ENCODE data around the gene ZRANB3. TPM values are rescaled to one million over a fixed set of nuclear protein-coding genes. Genes with fewer than 3 reads are reported as not detected.

The ZRANB3 gene
- total RNA-seq, 1 donor from 2014 or later: 8.9 TPM

DNA sequence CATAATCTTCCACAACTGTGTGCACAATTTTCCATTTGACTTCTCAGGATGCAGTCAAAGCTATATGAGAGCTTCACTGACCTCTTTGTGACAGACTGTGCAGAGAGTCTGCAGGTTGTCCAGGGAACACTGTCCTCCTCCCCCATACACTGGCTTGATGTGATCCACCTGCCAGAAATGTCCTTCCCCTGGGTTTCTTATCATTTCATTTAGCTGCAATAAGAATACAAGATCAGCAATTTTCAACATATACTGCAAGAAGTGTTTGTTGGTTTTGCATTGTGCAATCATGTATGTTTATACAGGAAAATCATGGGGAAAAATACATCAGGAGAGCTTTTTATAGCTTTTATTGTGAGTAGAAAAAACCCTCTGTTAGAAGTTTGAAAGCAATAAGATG is 328.3 kb downstream of the ZRANB3 start:
- no peaks in the 10 kb centered on the region for H3K4me1 Mint-ChIP-seq (ENCODE audit: low read depth, unreplicated experiment)
- Histone ChIP-seq H4K20me1 (ENCODE audit: insufficient read depth, low read length) (no peaks in the 10 kb centered on the region), H3K9me3 (ENCODE audit: insufficient read depth, low read depth, low read length) (no peaks in the 10 kb centered on the region), H2AFZ (ENCODE audit: low read depth, low read length) (no peak overlapping the region), H3K4me2 (ENCODE audit: low read length) (no peak overlapping the region), H3K27me3 (ENCODE audit: insufficient read depth, low read length) (no peaks in the 10 kb centered on the region), H3K36me3 (ENCODE audit: insufficient read depth, low read length) (no peaks in the 10 kb centered on the region), H3K79me2 (ENCODE audit: insufficient read depth, low read length) (no peaks in the 10 kb centered on the region), H3K27ac (ENCODE audit: low read depth, low read length) (no peak overlapping the region), H3K9ac (ENCODE audit: low read length) (no peak overlapping the region), H3K4me3 (ENCODE audit: insufficient read depth, low read depth, low read length) (no peak overlapping the region), H3K4me1 (ENCODE audit: insufficient read depth, low read length) (no peaks in the 10 kb centered on the region)
- no peak overlapping the region for H3K4me3 Mint-ChIP-seq (ENCODE audit: unreplicated experiment)
- H3K9me3 Mint-ChIP-seq (ENCODE audit: unreplicated experiment): no peaks in the 10 kb centered on the region
- DNase-seq (ENCODE audit: low read depth) (no peak), FAIRE-seq (no peak)
- peaks cover 2% of the 10 kb centered on the region for H3K36me3 Mint-ChIP-seq (ENCODE audit: low read depth, unreplicated experiment)
- no peak overlapping the region for H3K27ac Mint-ChIP-seq (ENCODE audit: unreplicated experiment)
- H3K27me3 Mint-ChIP-seq (ENCODE audit: low read depth, unreplicated experiment): no peaks in the 10 kb centered on the region
- TF ChIP-seq, protein P1, sequence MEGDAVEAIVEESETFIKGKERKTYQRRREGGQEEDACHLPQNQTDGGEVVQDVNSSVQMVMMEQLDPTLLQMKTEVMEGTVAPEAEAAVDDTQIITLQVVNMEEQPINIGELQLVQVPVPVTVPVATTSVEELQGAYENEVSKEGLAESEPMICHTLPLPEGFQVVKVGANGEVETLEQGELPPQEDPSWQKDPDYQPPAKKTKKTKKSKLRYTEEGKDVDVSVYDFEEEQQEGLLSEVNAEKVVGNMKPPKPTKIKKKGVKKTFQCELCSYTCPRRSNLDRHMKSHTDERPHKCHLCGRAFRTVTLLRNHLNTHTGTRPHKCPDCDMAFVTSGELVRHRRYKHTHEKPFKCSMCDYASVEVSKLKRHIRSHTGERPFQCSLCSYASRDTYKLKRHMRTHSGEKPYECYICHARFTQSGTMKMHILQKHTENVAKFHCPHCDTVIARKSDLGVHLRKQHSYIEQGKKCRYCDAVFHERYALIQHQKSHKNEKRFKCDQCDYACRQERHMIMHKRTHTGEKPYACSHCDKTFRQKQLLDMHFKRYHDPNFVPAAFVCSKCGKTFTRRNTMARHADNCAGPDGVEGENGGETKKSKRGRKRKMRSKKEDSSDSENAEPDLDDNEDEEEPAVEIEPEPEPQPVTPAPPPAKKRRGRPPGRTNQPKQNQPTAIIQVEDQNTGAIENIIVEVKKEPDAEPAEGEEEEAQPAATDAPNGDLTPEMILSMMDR (IDR thresholded peaks at IDR 0.05; ENCODE audit: insufficient read depth, low read depth, low read length): no peak
- no peak for TF ChIP-seq EZH2 (IDR thresholded peaks at IDR 0.05; ENCODE audit: insufficient read depth, low read length)

DNA sequence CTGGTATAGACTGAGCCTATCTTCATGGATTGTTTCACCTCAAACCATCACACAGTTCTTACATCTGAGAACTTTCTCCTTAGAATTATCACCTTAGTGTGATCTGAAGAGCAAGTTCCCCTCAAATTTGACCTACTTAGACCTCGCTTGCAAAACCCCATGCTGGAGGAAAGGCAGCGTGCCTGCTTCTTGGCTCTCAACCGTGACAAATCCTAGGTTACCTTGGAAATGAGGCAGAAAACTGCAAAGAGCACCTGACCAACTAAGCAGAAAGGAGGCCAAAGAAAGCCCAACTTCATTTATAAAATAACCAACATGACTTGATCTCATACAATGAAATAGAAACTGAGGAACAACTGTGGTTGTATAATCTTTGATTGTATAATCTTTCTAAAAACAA is 332.5 kb downstream of the ZRANB3 start:
- TF ChIP-seq EZH2 (IDR thresholded peaks at IDR 0.05; ENCODE audit: insufficient read depth, low read length): no peak
- no peak overlapping the region for H3K9ac ChIP-seq (ENCODE audit: low read length)
- no peaks in the 10 kb centered on the region for H3K4me1 Mint-ChIP-seq (ENCODE audit: low read depth, unreplicated experiment)
- no peaks in the 10 kb centered on the region for H3K9me3 ChIP-seq (ENCODE audit: insufficient read depth, low read depth, low read length)
- no peak overlapping the region for H3K4me2 ChIP-seq (ENCODE audit: low read length)
- DNase-seq (ENCODE audit: low read depth): no peak
- H2AFZ ChIP-seq (ENCODE audit: low read depth, low read length): no peak overlapping the region
- no peaks in the 10 kb centered on the region for H4K20me1 ChIP-seq (ENCODE audit: insufficient read depth, low read length)
- no peaks in the 10 kb centered on the region for H3K27me3 Mint-ChIP-seq (ENCODE audit: low read depth, unreplicated experiment)
- no peaks in the 10 kb centered on the region for H3K79me2 ChIP-seq (ENCODE audit: insufficient read depth, low read length)
- no peaks in the 10 kb centered on the region for H3K27me3 ChIP-seq (ENCODE audit: insufficient read depth, low read length)
- no peak for FAIRE-seq
- no peak overlapping the region for H3K27ac ChIP-seq (ENCODE audit: low read depth, low read length)
- no peak overlapping the region for H3K4me3 Mint-ChIP-seq (ENCODE audit: unreplicated experiment)
- no peaks in the 10 kb centered on the region for H3K4me1 ChIP-seq (ENCODE audit: insufficient read depth, low read length)
- no peak overlapping the region for H3K4me3 ChIP-seq (ENCODE audit: insufficient read depth, low read depth, low read length)
- no peaks in the 10 kb centered on the region for H3K36me3 ChIP-seq (ENCODE audit: insufficient read depth, low read length)
- peaks cover 2% of the 10 kb centered on the region for H3K36me3 Mint-ChIP-seq (ENCODE audit: low read depth, unreplicated experiment)
- H3K27ac Mint-ChIP-seq (ENCODE audit: unreplicated experiment): no peak overlapping the region
- no peaks in the 10 kb centered on the region for H3K9me3 Mint-ChIP-seq (ENCODE audit: unreplicated experiment)

DNA sequence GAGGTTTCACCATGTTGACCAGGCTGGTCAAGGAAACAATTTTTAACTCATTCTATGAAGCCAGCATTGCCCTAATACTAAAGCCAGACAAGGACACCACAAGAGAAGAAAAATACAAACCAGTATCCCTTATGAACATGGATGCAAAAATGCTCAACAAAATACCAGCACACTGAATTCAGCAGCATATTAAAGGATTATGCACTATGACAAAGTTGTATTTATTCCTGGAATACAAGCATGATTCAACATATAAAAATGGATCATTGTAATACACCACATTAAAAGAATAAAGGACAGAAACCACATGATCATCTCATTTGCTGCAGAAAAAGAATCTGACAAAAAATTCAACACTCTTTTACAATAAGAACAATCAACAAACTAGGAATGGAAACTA is 340.2 kb downstream of the ZRANB3 start:
- H3K9me3 Mint-ChIP-seq (ENCODE audit: unreplicated experiment): peaks cover 8% of the 10 kb centered on the region
- H3K27ac ChIP-seq (ENCODE audit: low read depth, low read length): no peak overlapping the region
- FAIRE-seq: no peak
- no peaks in the 10 kb centered on the region for H3K27me3 Mint-ChIP-seq (ENCODE audit: low read depth, unreplicated experiment)
- TF ChIP-seq, protein P1 (IDR thresholded peaks at IDR 0.05; ENCODE audit: insufficient read depth, low read depth, low read length): no peak
- no peak for TF ChIP-seq EZH2 (IDR thresholded peaks at IDR 0.05; ENCODE audit: insufficient read depth, low read length)
- no peaks in the 10 kb centered on the region for H3K9me3 ChIP-seq (ENCODE audit: insufficient read depth, low read depth, low read length)
- H3K27me3 ChIP-seq (ENCODE audit: insufficient read depth, low read length): no peaks in the 10 kb centered on the region
- H3K4me1 ChIP-seq (ENCODE audit: insufficient read depth, low read length): no peaks in the 10 kb centered on the region
- DNase-seq (ENCODE audit: low read depth): no peak
- H3K27ac Mint-ChIP-seq (ENCODE audit: unreplicated experiment): no peak overlapping the region
- no peak overlapping the region for H3K9ac ChIP-seq (ENCODE audit: low read length)
- no peak overlapping the region for H2AFZ ChIP-seq (ENCODE audit: low read depth, low read length)
- no peak overlapping the region for H3K4me2 ChIP-seq (ENCODE audit: low read length)
- no peaks in the 10 kb centered on the region for H4K20me1 ChIP-seq (ENCODE audit: insufficient read depth, low read length)
- H3K4me1 Mint-ChIP-seq (ENCODE audit: low read depth, unreplicated experiment): no peaks in the 10 kb centered on the region
- H3K79me2 ChIP-seq (ENCODE audit: insufficient read depth, low read length): no peaks in the 10 kb centered on the region
- H3K4me3 Mint-ChIP-seq (ENCODE audit: unreplicated experiment): no peak overlapping the region
- H3K36me3 Mint-ChIP-seq (ENCODE audit: low read depth, unreplicated experiment): no peaks in the 10 kb centered on the region
- H3K4me3 ChIP-seq (ENCODE audit: insufficient read depth, low read depth, low read length): no peak overlapping the region
- no peaks in the 10 kb centered on the region for H3K36me3 ChIP-seq (ENCODE audit: insufficient read depth, low read length)
